GM23338 (cell line): ENCODE results near the gene GRIP2. TPM values are rescaled to one million over a fixed set of nuclear protein-coding genes. Genes with fewer than 3 reads are reported as not detected.

ENCODE experiments used
- ATAC-seq: fragments of 200-7000 bp; cut with Tn5 transposase; 3 replicates; pipeline ENCODE4 v1.9.1; 2020
- DNase-seq: peaks from one replicate; pipeline ENCODE4 v3.0.0-alpha.2; 2015; ENCODE audit warnings: low spot score
- H2AFZ ChIP-seq: fragments of 200-600 bp; sonication (generic); 2 replicates; pipeline ENCODE4 v1.8.0; 2016; ENCODE audit warnings: antibody characterized with exemption, mild to moderate bottlenecking, moderate library complexity
- H3F3A ChIP-seq: fragments of 200-600 bp; sonication (generic); replicated peaks from 2 replicates; pipeline ENCODE4 v1.8.0; 2017; ENCODE audit warnings: antibody characterized with exemption, mixed run types, low read depth
- H3K27ac ChIP-seq: fragments of 200-600 bp; sonication (generic); 2 replicates; pipeline ENCODE4 v1.6.1; 2016; ENCODE audit warnings: low read depth
- H3K27me3 ChIP-seq: fragments of 200-600 bp; sonication (generic); 2 replicates; pipeline ENCODE4 v1.8.0; 2016; ENCODE audit warnings: mild to moderate bottlenecking, mixed run types, moderate library complexity; ENCODE audit not compliant: insufficient read depth
- H3K36me3 ChIP-seq: fragments of 200-600 bp; sonication (generic); 2 replicates; pipeline ENCODE4 v1.8.0; 2016; ENCODE audit warnings: mild to moderate bottlenecking; ENCODE audit not compliant: insufficient read depth
- H3K4me1 ChIP-seq: fragments of 200-600 bp; sonication (generic); 2 replicates; pipeline ENCODE4 v1.8.0; 2016; ENCODE audit warnings: mild to moderate bottlenecking, moderate library complexity; ENCODE audit not compliant: insufficient read depth
- H3K4me2 ChIP-seq: fragments of 200-600 bp; sonication (generic); 2 replicates; pipeline ENCODE4 v1.7.1; 2017; ENCODE audit warnings: mixed run types
- H3K4me3 ChIP-seq: fragments of 200-600 bp; sonication (generic); 2 replicates; pipeline ENCODE4 v1.6.1; 2016; ENCODE audit warnings: mixed run types
- H3K79me2 ChIP-seq: fragments of 200-600 bp; sonication (generic); replicated peaks from 2 replicates; pipeline ENCODE4 v1.8.0; 2017; ENCODE audit warnings: mild to moderate bottlenecking; ENCODE audit not compliant: insufficient read depth
- H3K9me2 ChIP-seq: fragments of 200-600 bp; sonication (generic); 2 replicates; pipeline ENCODE4 v1.8.0; 2017; ENCODE audit not compliant: insufficient read depth
- H4K20me1 ChIP-seq: fragments of 200-600 bp; sonication (generic); replicated peaks from 2 replicates; pipeline ENCODE4 v1.8.0; 2017; ENCODE audit warnings: mild to moderate bottlenecking; ENCODE audit not compliant: insufficient read depth
- H3K27ac Mint-ChIP-seq: 2 replicates; pipeline ENCODE4 v1.8.0; 2020; ENCODE audit warnings: inconsistent platforms, mild to moderate bottlenecking, moderate library complexity, mixed read lengths
- H3K27me3 Mint-ChIP-seq: 3 replicates; pipeline ENCODE4 v1.8.0; 2022; ENCODE audit warnings: low read depth, mild to moderate bottlenecking, moderate library complexity, mixed read lengths, inconsistent platforms; ENCODE audit not compliant: insufficient read depth, poor library complexity
- H3K36me3 Mint-ChIP-seq: 3 replicates; pipeline ENCODE4 v1.8.0; 2021; ENCODE audit warnings: low read depth, mild to moderate bottlenecking, inconsistent platforms, moderate library complexity, mixed read lengths
- H3K4me1 Mint-ChIP-seq: 3 replicates; pipeline ENCODE4 v1.8.0; 2020; ENCODE audit warnings: mild to moderate bottlenecking, inconsistent platforms, mixed read lengths
- H3K4me3 Mint-ChIP-seq: 3 replicates; pipeline ENCODE4 v1.8.0; 2021; ENCODE audit warnings: moderate library complexity, mild to moderate bottlenecking, inconsistent platforms, mixed read lengths
- H3K9me3 Mint-ChIP-seq: 3 replicates; pipeline ENCODE4 v1.8.0; 2020; ENCODE audit warnings: moderate library complexity, mild to moderate bottlenecking, inconsistent platforms, mixed read lengths
- CTCF ChIP-seq, 2 experiments: fragments of 200-600 bp in 1 of 2; sonication (generic) in 1 of 2; conservative IDR thresholded peaks; 2 replicates each; pipeline versions ENCODE4 v1.5.1 to v1.6.1; 2016 to 2017; ENCODE audit warnings: antibody characterized with exemption in 2 of 2, low read depth in 2 of 2, mild to moderate bottlenecking in 2 of 2, moderate library complexity in 1 of 2
- EZH2 ChIP-seq: fragments of 200-600 bp; sonication (generic); IDR thresholded peaks from one replicate; pipeline ENCODE4 v1.8.0; 2017; ENCODE audit warnings: antibody characterized with exemption, mild to moderate bottlenecking, low read depth; ENCODE audit not compliant: unreplicated experiment
- EZH2phosphoT487 ChIP-seq: fragments of 200-600 bp; sonication (generic); IDR thresholded peaks from one replicate; pipeline ENCODE4 v1.8.1; 2018; ENCODE audit warnings: antibody characterized with exemption; ENCODE audit not compliant: unreplicated experiment
- JUNB ChIP-seq: IDR thresholded peaks from one replicate; pipeline ENCODE4 v1.6.1; 2016; ENCODE audit warnings: antibody characterized with exemption; ENCODE audit not compliant: unreplicated experiment
- NANOG ChIP-seq: IDR thresholded peaks from 2 replicates; pipeline ENCODE4 v1.6.1; 2016; ENCODE audit warnings: antibody characterized with exemption, borderline replicate concordance
- POLR2AphosphoS5 ChIP-seq: IDR thresholded peaks from 2 replicates; pipeline ENCODE4 v1.6.1; 2016; ENCODE audit warnings: antibody characterized with exemption, low read depth
- REST ChIP-seq: IDR thresholded peaks from one replicate; pipeline ENCODE4 v1.6.1; 2018; ENCODE audit warnings: antibody characterized with exemption; ENCODE audit not compliant: unreplicated experiment
- ZNF114 ChIP-seq: fragments of 250-450 bp; sonication (Bioruptor Pico); IDR thresholded peaks from 2 replicates; pipeline ENCODE4 v1.5.0; 2020; ENCODE audit warnings: mild to moderate bottlenecking, moderate library complexity
- ZNF331 ChIP-seq: fragments of 250-450 bp; sonication (Bioruptor Pico); IDR thresholded peaks from 2 replicates; pipeline ENCODE4 v1.5.0; 2020; ENCODE audit warnings: low read depth, mild to moderate bottlenecking, moderate library complexity
- polyA plus RNA-seq: library from polyadenylated mRNA; unstranded; fragments of >200 nt; fragmentation: Nextera tagmentation; extraction: Ambion mirVana; gene quantifications from 2 replicates; pipeline ENCODE4 v1.2.1, GENCODE V29; 2016
- total RNA-seq: library from RNA; depleted of rRNA; stranded (reverse); fragments of >200 nt; shearing (Covaris generic); gene quantifications from 2 replicates; pipeline ENCODE4 v1.2.3, GENCODE V29; 2014

The GRIP2 gene
- total and polyA plus RNA-seq, 2 experiments from 2014 or later: 3.6 to 5.8 TPM

GRCh38 chr3:14494973-14495300 is 45.2 kb downstream of the GRIP2 start (continued):
- TF ChIP-seq REST: no peak
- no peak for TF ChIP-seq CTCF (conservative IDR thresholded peaks at IDR 0.05; ENCODE audit: low read depth in 2 of 2)
- no peak for TF ChIP-seq POLR2AphosphoS5

GRCh38 chr3:14494279-14494972 is 45.7 kb downstream of the GRIP2 start:
- H3K4me1 Mint-ChIP-seq: peaks cover 2% of the 10 kb centered on the region; the same call in 2 of the 3 replicates
- Histone ChIP-seq H2AFZ (no peak overlapping the region), H3K27me3 (no peaks in the 10 kb centered on the region), H3K36me3 (no peaks in the 10 kb centered on the region), H3K27ac (no peak overlapping the region), H4K20me1 (0 out of 2 replicates have a peak, but pooled peaks cover 3% of the 10 kb centered on the region), H3K79me2 (no peaks in the 10 kb centered on the region), H3K4me3 (no peak overlapping the region), H3K9me2 (no peaks in the 10 kb centered on the region), H3K4me2 (no peak overlapping the region), H3F3A (no peaks in the 10 kb centered on the region), H3K4me1 (no peaks in the 10 kb centered on the region)
- ATAC-seq (no peak), DNase-seq (no peak)
- H3K9me3 Mint-ChIP-seq: no peaks in the 10 kb centered on the region; the same call in 2 of the 3 replicates
- no peak overlapping the region for H3K27ac Mint-ChIP-seq
- H3K36me3 Mint-ChIP-seq: no peaks in the 10 kb centered on the region
- peaks cover 14% of the 10 kb centered on the region for H3K27me3 Mint-ChIP-seq
- no peak overlapping the region for H3K4me3 Mint-ChIP-seq
- TF ChIP-seq EZH2phosphoT487 (no peak), POLR2AphosphoS5 (no peak), JUNB (no peak), EZH2 (no peak), ZNF331 (CRISPR knock-in tag) (no peak), CTCF (conservative IDR thresholded peaks at IDR 0.05; ENCODE audit: low read depth in 2 of 2) (no peak), ZNF114 (CRISPR knock-in tag) (no peak), NANOG (no peak), REST (no peak)
